GM19455 (cell line): Measurements from ENCODE around the gene PDSS1.

ENCODE experiments used
- ATAC-seq: cut with Tn5 transposase; IDR thresholded peaks from one replicate; pipeline ENCODE4 v1.9.1; 2021; ENCODE audit not compliant: unreplicated experiment

The PDSS1 gene

DNA sequence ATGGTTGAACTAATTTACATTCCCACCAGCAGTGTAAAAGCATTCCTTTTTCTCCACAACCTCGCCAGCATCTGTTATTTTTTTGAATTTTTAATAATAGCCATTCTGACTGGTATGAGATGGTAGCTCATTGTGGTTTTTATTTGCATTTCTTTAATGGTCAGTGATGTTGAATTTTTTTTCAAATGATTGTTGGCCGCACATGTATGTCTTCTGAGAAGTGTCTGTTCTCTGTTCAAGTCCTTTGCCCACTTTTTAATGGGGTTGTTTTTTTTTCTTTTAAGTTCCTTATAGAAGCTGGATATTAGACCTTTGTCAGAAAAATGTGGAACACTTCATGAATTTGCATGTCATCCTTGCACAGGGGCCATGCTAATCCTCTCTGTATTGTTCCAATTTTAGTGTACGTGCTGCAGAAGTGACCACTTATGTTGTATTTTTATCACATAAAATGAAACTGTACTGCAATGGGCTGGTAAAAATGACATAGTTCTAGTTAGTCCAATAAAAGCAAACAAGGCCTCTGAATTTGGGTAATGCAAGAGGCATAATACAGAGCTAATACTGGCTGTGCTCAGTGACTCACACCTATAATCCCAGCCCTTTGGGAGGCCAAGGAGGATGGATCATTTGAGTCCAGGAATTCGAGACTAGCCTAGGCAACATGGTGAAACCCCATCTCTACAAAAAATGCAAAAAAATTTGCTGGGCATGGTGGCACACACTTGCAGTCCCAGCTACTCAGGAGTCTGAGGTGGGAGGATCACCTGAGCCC, 92.9 kb downstream of the PDSS1 start:
- ATAC-seq: no peak

- ATAC-seq: no peak
Observed at GRCh38 chr10:26792758-26793495, 95.4 kb downstream of the PDSS1 start.
